NT2/D1 (cell line): Measurements from ENCODE around the gene ZNF184.

Experiments used
- DNase-seq: peaks from one replicate; pipeline ENCODE4 v3.0.0-alpha.2; 2011; ENCODE audit warnings: low read depth, low spot score
- H3K27me3 ChIP-seq: 2 replicates; pipeline ENCODE4 v1.6.0; 2011; ENCODE audit warnings: mild to moderate bottlenecking; ENCODE audit not compliant: insufficient read length, insufficient read depth
- H3K36me3 ChIP-seq: 2 replicates; pipeline ENCODE4 v1.6.1; 2011; ENCODE audit warnings: mild to moderate bottlenecking, low read length, mixed read lengths; ENCODE audit not compliant: insufficient read depth, insufficient read length
- H3K4me1 ChIP-seq: 2 replicates; pipeline ENCODE4 v1.5.1; 2011; ENCODE audit not compliant: insufficient read depth, insufficient read length
- H3K4me3 ChIP-seq: 2 replicates; pipeline ENCODE4 v1.5.1; 2011; ENCODE audit warnings: low read depth; ENCODE audit not compliant: insufficient read length
- H3K9ac ChIP-seq: 2 replicates; pipeline ENCODE4 v1.6.0; 2011; ENCODE audit warnings: low read depth; ENCODE audit not compliant: insufficient read length
- H3K9me3 ChIP-seq: 2 replicates; pipeline ENCODE4 v1.5.1; 2011; ENCODE audit warnings: mild to moderate bottlenecking, low read length; ENCODE audit not compliant: insufficient read depth
- SUZ12 ChIP-seq: IDR thresholded peaks from 2 replicates; pipeline ENCODE4 v1.6.1; 2011; ENCODE audit not compliant: insufficient read length, insufficient read depth; ENCODE audit errors: extremely low read depth
- YY1 ChIP-seq: IDR thresholded peaks from 2 replicates; pipeline ENCODE4 v1.6.1; 2011; ENCODE audit not compliant: insufficient read length, insufficient read depth
- ZNF274 ChIP-seq: IDR thresholded peaks from 2 replicates; pipeline ENCODE4 v1.6.1; 2011; ENCODE audit warnings: mild to moderate bottlenecking, low read depth, low read length

Gene ZNF184

GRCh38 chr6:27477318-27478013, 4.6 kb upstream of the ZNF184 start:
- H3K9ac ChIP-seq: no peak overlapping the region

GRCh38 chr6:27476090-27476489, 3.2 kb upstream of the ZNF184 start:
- no peak for DNase-seq
- H3K9me3 ChIP-seq: no peaks in the 10 kb centered on the region
- TF ChIP-seq SUZ12: no peak
- no peak for TF ChIP-seq YY1
- TF ChIP-seq ZNF274: no peak
- no peaks in the 10 kb centered on the region for H3K4me1 ChIP-seq
- peaks cover 4% of the 10 kb centered on the region for H3K36me3 ChIP-seq
- no peaks in the 10 kb centered on the region for H3K27me3 ChIP-seq
- no peak overlapping the region for H3K4me3 ChIP-seq
- no peak overlapping the region for H3K9ac ChIP-seq

More at GRCh38 chr6:27477318-27478013, 4.6 kb upstream of the ZNF184 start:
- DNase-seq: no peak
- Histone ChIP-seq H3K4me3 (no peak overlapping the region), H3K27me3 (no peaks in the 10 kb centered on the region), H3K9me3 (no peaks in the 10 kb centered on the region), H3K36me3 (peaks cover 4% of the 10 kb centered on the region), H3K4me1 (no peaks in the 10 kb centered on the region)
- TF ChIP-seq SUZ12 (no peak), ZNF274 (no peak), YY1 (no peak)

GRCh38 chr6:27474672-27475071, 1.8 kb upstream of the ZNF184 start:
- H3K36me3 ChIP-seq: peaks cover 4% of the 10 kb centered on the region
- H3K4me1 ChIP-seq: no peaks in the 10 kb centered on the region
- no peak for DNase-seq
- H3K4me3 ChIP-seq: no peak overlapping the region
- H3K9ac ChIP-seq: no peak overlapping the region
- TF ChIP-seq ZNF274 (no peak), YY1 (no peak), SUZ12 (no peak)
- no peaks in the 10 kb centered on the region for H3K9me3 ChIP-seq
- H3K27me3 ChIP-seq: no peaks in the 10 kb centered on the region

- Histone ChIP-seq H3K9me3 (no peaks in the 10 kb centered on the region), H3K27me3 (no peaks in the 10 kb centered on the region), H3K4me3 (peak overlapping the region; percentile 5), H3K36me3 (peaks cover 4% of the 10 kb centered on the region), H3K9ac (no peak overlapping the region), H3K4me1 (no peaks in the 10 kb centered on the region)
- no peak for DNase-seq
- no peak for TF ChIP-seq ZNF274
- no peak for TF ChIP-seq SUZ12
- no peak for TF ChIP-seq YY1
Measured at GRCh38 chr6:27474172-27474465, 1.2 kb upstream of the ZNF184 start.

- no peaks in the 10 kb centered on the region for H3K4me1 ChIP-seq
Measured at GRCh38 chr6:27472182-27472616, 706 bp downstream of the ZNF184 start.

GRCh38 chr6:27471365-27472115, 1.4 kb downstream of the ZNF184 start:
- no peak for DNase-seq
- no peaks in the 10 kb centered on the region for H3K9me3 ChIP-seq
- H3K27me3 ChIP-seq: no peaks in the 10 kb centered on the region
- no peak for TF ChIP-seq YY1
- TF ChIP-seq ZNF274: no peak
- TF ChIP-seq SUZ12: no peak
- H3K4me1 ChIP-seq: no peaks in the 10 kb centered on the region
- no peak overlapping the region for H3K9ac ChIP-seq
- H3K36me3 ChIP-seq: peaks cover 14% of the 10 kb centered on the region
- peak overlapping the region; percentile 67 for H3K4me3 ChIP-seq

More at GRCh38 chr6:27472182-27472616, 706 bp downstream of the ZNF184 start:
- Histone ChIP-seq H3K9ac (peak overlapping the region; percentile 82), H3K27me3 (no peaks in the 10 kb centered on the region), H3K36me3 (peaks cover 10% of the 10 kb centered on the region), H3K9me3 (no peaks in the 10 kb centered on the region), H3K4me3 (peak overlapping the region; percentile 67)
- TF ChIP-seq SUZ12: no peak
- TF ChIP-seq YY1: no peak
- no peak for TF ChIP-seq ZNF274
- DNase-seq: no peak

GRCh38 chr6:27470023-27470422, 2.9 kb downstream of the ZNF184 start:
- Histone ChIP-seq H3K36me3 (peaks cover 14% of the 10 kb centered on the region), H3K4me3 (no peak overlapping the region), H3K9me3 (no peaks in the 10 kb centered on the region), H3K27me3 (no peaks in the 10 kb centered on the region), H3K4me1 (no peaks in the 10 kb centered on the region), H3K9ac (no peak overlapping the region)
- no peak for DNase-seq
- TF ChIP-seq YY1 (no peak), SUZ12 (no peak), ZNF274 (no peak)

- no peaks in the 10 kb centered on the region for H3K27me3 ChIP-seq
- H3K4me1 ChIP-seq: no peaks in the 10 kb centered on the region
- TF ChIP-seq YY1: no peak
- TF ChIP-seq ZNF274: no peak
- TF ChIP-seq SUZ12: no peak
- no peak overlapping the region for H3K9ac ChIP-seq
- peaks cover 11% of the 10 kb centered on the region; the same call in 1 of the 2 replicates for H3K9me3 ChIP-seq
- DNase-seq: no peak
- H3K4me3 ChIP-seq: no peak overlapping the region
- H3K36me3 ChIP-seq: peaks cover 9% of the 10 kb centered on the region
Measured at GRCh38 chr6:27468334-27468733, 4.6 kb downstream of the ZNF184 start.
